HEK293 (cell line): ENCODE measurements around the gene CCM2.

Experiments used
- BCL11B ChIP-seq: fragments of 450-650 bp; formaldehyde crosslinking; IDR thresholded peaks from 2 replicates; pipeline ENCODE4 v1.5.1; 2016; ENCODE audit warnings: low read depth, missing biosample characterization, missing genetic modification characterization
- HOXD13 ChIP-seq: sonication (generic); formaldehyde crosslinking; IDR thresholded peaks from 2 replicates; pipeline ENCODE4 v1.8.0; 2022; ENCODE audit warnings: missing genetic modification reagents, borderline replicate concordance
- PRDM10 ChIP-seq: fragments of 450-650 bp; formaldehyde crosslinking; IDR thresholded peaks from 2 replicates; pipeline ENCODE4 v1.5.1; 2016; ENCODE audit warnings: missing biosample characterization, missing genetic modification characterization
- ZBTB11 ChIP-seq: fragments of 450-650 bp; formaldehyde crosslinking; conservative IDR thresholded peaks from 2 replicates; pipeline ENCODE4 v1.5.1; 2016; ENCODE audit warnings: low read depth, missing biosample characterization, missing genetic modification characterization
- ZBTB48 ChIP-seq: fragments of 450-650 bp; formaldehyde crosslinking; IDR thresholded peaks from 2 replicates; pipeline ENCODE4 v1.5.1; 2016; ENCODE audit warnings: missing biosample characterization, missing genetic modification characterization
- ZNF175 ChIP-seq: fragments of 450-650 bp; formaldehyde crosslinking; IDR thresholded peaks from 2 replicates; pipeline ENCODE4 v1.5.1; 2016; ENCODE audit warnings: missing biosample characterization, missing genetic modification characterization
- ZNF324 ChIP-seq: fragments of 450-650 bp; formaldehyde crosslinking; IDR thresholded peaks from 2 replicates; pipeline ENCODE4 v1.5.1; 2016; ENCODE audit warnings: missing biosample characterization, missing genetic modification characterization
- ZNF426 ChIP-seq: fragments of 450-650 bp; formaldehyde crosslinking; IDR thresholded peaks from 2 replicates; pipeline ENCODE4 v1.5.1; 2017; ENCODE audit warnings: missing biosample characterization, missing genetic modification characterization, mild to moderate bottlenecking, inconsistent platforms, moderate library complexity
- ZNF518A ChIP-seq: fragments of 450-650 bp; formaldehyde crosslinking; conservative IDR thresholded peaks from 2 replicates; pipeline ENCODE4 v1.5.1; 2016; ENCODE audit warnings: low read depth, missing biosample characterization, missing genetic modification characterization
- ZNF639 ChIP-seq: fragments of 450-650 bp; formaldehyde crosslinking; IDR thresholded peaks from 2 replicates; pipeline ENCODE4 v1.5.1; 2016; ENCODE audit warnings: missing biosample characterization, missing genetic modification characterization
- ZNF704 ChIP-seq: fragments of 450-650 bp; formaldehyde crosslinking; IDR thresholded peaks from 2 replicates; pipeline ENCODE4 v1.5.1; 2016; ENCODE audit warnings: missing biosample characterization, missing genetic modification characterization
- ZSCAN18 ChIP-seq: fragments of 450-650 bp; formaldehyde crosslinking; IDR thresholded peaks from 2 replicates; pipeline ENCODE4 v1.5.1; 2016; ENCODE audit warnings: missing biosample characterization, missing genetic modification characterization

CCM2 gene

GRCh38 chr7:45122975-45123860, 123.2 kb downstream of the CCM2 start (continued):
- no peak for TF ChIP-seq PRDM10
- no peak for TF ChIP-seq ZSCAN18 (tag by site-specific recombination)
- TF ChIP-seq ZNF704 = no peak
- no peak for TF ChIP-seq BCL11B (tag by site-specific recombination)
- no peak for TF ChIP-seq ZNF175
- no peak for TF ChIP-seq ZBTB11
- TF ChIP-seq ZBTB48 (tag by site-specific recombination) = no peak
- no peak for TF ChIP-seq ZNF639 (tag by site-specific recombination)
- TF ChIP-seq ZNF518A (tag by site-specific recombination) = no peak
- TF ChIP-seq ZNF324 (tag by site-specific recombination) = no peak
- no peak for TF ChIP-seq ZNF426 (tag by site-specific recombination)
- TF ChIP-seq HOXD13 (CRISPR knock-in tag) = no peak
